ENCODE data around the gene SELENBP1. TPM values are rescaled to one million over a fixed set of nuclear protein-coding genes. Genes with fewer than 3 reads are reported as not detected.

Gene SELENBP1
- total and polyA plus RNA-seq, 9 donors: 29.6 to 117 (median 65.7) TPM

- H3K4me1 ChIP-seq (ENCODE audit: insufficient read depth): peaks cover 3% of the 10 kb centered on the region
- no peaks in the 10 kb centered on the region for H3K27me3 ChIP-seq
- peak within 1 kb of the TSS; percentile 31 to 89 for H3K27ac ChIP-seq
- peak; percentile 87 to 93 (median 88) for DNase-seq
- intact Hi-C loops (cut with DNase I): loop anchor here in 1 of 4 donors (10.0 kb wide), 1 partner anchor 133 kb away; the partner anchor contains the start of genes PIP5K1A and VPS72
- H3K36me3 ChIP-seq: no peaks in the 10 kb centered on the region
- H3K9me3 ChIP-seq: no peaks in the 10 kb centered on the region
- no peak for TF ChIP-seq CTCF (IDR thresholded peaks at IDR 0.05)
- no peak for TF ChIP-seq EP300 (IDR thresholded peaks at IDR 0.05)
- TF ChIP-seq POLR2A (IDR thresholded peaks at IDR 0.05): peak; percentile 38
- 0% methylated on average over 40 of the region's 40 CpGs for WGBS, 3 donors
- peak within 1 kb of the TSS; percentile 94 for H3K4me3 ChIP-seq
These were observed 45.1 kb downstream of the SELENBP1 start, which contains the start of gene PI4KB for GRCh38 chr1:151327223-151327902. Gene PI4KB, minus strand, starts transcription at chr1:151327416. Its CDS starts 10,935 bp downstream, at chr1:151316481.

GRCh38 chr1:151326619-151327222, 45.8 kb downstream of the SELENBP1 start:
- peak overlapping the region; percentile 94 for H3K4me3 ChIP-seq
- TF ChIP-seq CTCF (IDR thresholded peaks at IDR 0.05) (no peak), EP300 (IDR thresholded peaks at IDR 0.05) (no peak), POLR2A (IDR thresholded peaks at IDR 0.05) (no peak)
- no peaks in the 10 kb centered on the region for H3K9me3 ChIP-seq
- H3K27me3 ChIP-seq: no peaks in the 10 kb centered on the region
- intact Hi-C loops (cut with DNase I): loop anchor here in 1 of 4 donors (10.0 kb wide), 1 partner anchor 132 kb away; the partner anchor contains the start of genes PIP5K1A and VPS72
- WGBS, 3 donors: 0 to 1% (median 0%) methylated on average over 12 of the region's 12 CpGs
- peak overlapping the region; percentile 31 to 89 for H3K27ac ChIP-seq
- H3K4me1 ChIP-seq (ENCODE audit: insufficient read depth): peaks cover 3% of the 10 kb centered on the region
- no peaks in the 10 kb centered on the region for H3K36me3 ChIP-seq
- peak in 2 of 5 donors; percentile 47 to 52 for DNase-seq

DNA sequence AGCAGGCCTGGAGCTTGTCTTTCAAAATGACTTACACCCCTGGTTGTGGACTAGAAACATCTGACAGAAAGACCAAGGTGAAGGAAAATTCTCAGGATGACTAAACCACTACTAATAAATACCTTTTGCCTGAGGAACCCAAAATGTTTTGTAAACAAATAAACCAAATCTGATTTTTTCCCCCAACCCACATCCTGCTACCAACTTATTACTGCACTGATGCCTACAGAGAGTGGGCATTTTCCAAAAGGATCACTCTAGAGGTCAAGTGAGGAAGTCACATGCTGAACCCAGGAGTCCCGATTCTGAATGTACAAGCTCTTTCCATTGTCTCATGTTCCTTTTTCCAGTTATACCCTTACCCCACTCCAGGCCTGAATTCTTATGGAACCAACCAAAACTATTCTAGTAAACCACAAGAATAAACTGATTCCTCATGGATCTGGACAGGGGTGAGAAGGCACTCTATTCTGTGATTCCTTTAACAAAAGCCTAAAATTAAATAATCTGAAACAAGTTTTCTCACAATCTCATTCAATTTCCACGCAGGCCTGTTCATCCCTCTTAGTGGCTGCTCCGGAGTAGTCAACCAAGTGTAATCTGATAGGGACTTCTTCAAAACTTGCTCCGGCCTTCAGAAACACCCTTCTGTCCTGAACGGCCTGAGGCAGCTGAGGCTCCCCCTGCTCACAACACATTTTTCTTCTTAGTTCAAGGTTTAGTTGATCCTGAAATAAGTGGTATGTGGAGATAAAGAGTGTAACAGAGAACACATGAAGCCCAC, 46.7 kb downstream of the SELENBP1 start:
- no peaks in the 10 kb centered on the region for H3K27me3 ChIP-seq
- H3K4me1 ChIP-seq (ENCODE audit: insufficient read depth): peaks cover 3% of the 10 kb centered on the region
- 7 to 10% (median 8%) methylated on average over 5 of the region's 5 CpGs for WGBS, 3 donors

More for the DNA sequence above, 46.7 kb downstream of the SELENBP1 start:
- Histone ChIP-seq H3K27ac (peak overlapping the region in 1 of 2 donors; percentile 89), H3K4me3 (peak overlapping the region; percentile 94), H3K9me3 (no peaks in the 10 kb centered on the region), H3K36me3 (no peaks in the 10 kb centered on the region)
- intact Hi-C loops (cut with DNase I): loop anchor here in 1 of 4 donors (10.0 kb wide), 1 partner anchor 131 kb away; the partner anchor contains the start of genes PIP5K1A and VPS72
- no peak for DNase-seq
- no peak for TF ChIP-seq POLR2A (IDR thresholded peaks at IDR 0.05)
- no peak for TF ChIP-seq CTCF (IDR thresholded peaks at IDR 0.05)
- TF ChIP-seq EP300 (IDR thresholded peaks at IDR 0.05): no peak

Data from ovary (tissue), 9 donors.